HCT116 (cell line): ENCODE results near the gene PSME1. TPM values are rescaled to one million over a fixed set of nuclear protein-coding genes. Genes with fewer than 3 reads are reported as not detected.

ENCODE experiments used
- ATAC-seq: fragments of 200-7000 bp; cut with Tn5 transposase; 2 replicates; pipeline ENCODE4 v1.9.1; 2020; ENCODE audit warnings: mild to moderate bottlenecking, moderate library complexity
- BruUV-seq: library from RNA; stranded (reverse); fragments of 400-500 nt; replicated peaks from 2 replicates; lab custom pipeline; 2021; lab: Mats Ljungman, UMichigan
- CTCF ChIA-PET: fragments of 300-600 bp; sonication (Branson Sonifier 250); formaldehyde crosslinking; loops from one replicate; lab custom pipeline; 2021; ENCODE audit warnings: antibody characterized with exemption; lab: Charles Lee
- POLR2A ChIA-PET: fragments of 300-600, 350-600 bp; sonication (Branson Sonifier 250); formaldehyde crosslinking; loops from one replicate; lab custom pipeline; 2021; ENCODE audit warnings: antibody characterized with exemption; lab: Charles Lee
- RAD21 ChIA-PET, 2 experiments: fragments of 300-600 bp; sonication (Branson Sonifier 250); formaldehyde crosslinking; loops; one replicate each; lab custom pipeline; 2023; ENCODE audit warnings: low total read pairs in 2 of 2; ENCODE audit not compliant: uncharacterized antibody in 2 of 2, unreplicated experiment in 2 of 2, low non-redundant PET in 1 of 2; lab: Charles Lee
- DNase-seq: peaks from one replicate; pipeline ENCODE4 v3.0.0-alpha.2; 2010; ENCODE audit warnings: low read depth, low spot score
- H2AFZ ChIP-seq: fragments of 200-600 bp; shearing (Covaris generic), sonication (generic); 2 replicates; pipeline ENCODE4 v1.6.1; 2017; ENCODE audit warnings: low read depth, mixed run types, mixed read lengths, antibody characterized with exemption, low read length; ENCODE audit not compliant: poor library complexity, severe bottlenecking
- H3K27ac ChIP-seq: 2 replicates; pipeline ENCODE4 v1.5.1; 2012; ENCODE audit warnings: low read depth, low read length
- H3K27me3 ChIP-seq: fragments of 200-600 bp; sonication (generic); 2 replicates; pipeline ENCODE4 v1.6.1; 2016; ENCODE audit warnings: mixed run types, low read length, mixed read lengths; ENCODE audit not compliant: insufficient read depth
- H3K36me3 ChIP-seq, 2 experiments: fragments of 200-500 bp in 1 of 2; fragments of 200-600 bp in 1 of 2; sonication (Bioruptor generic) in 1 of 2; sonication (generic) in 1 of 2; 2 replicates each; pipeline versions ENCODE4 v1.5.1 to v1.6.1; 2014 to 2016; ENCODE audit warnings: low read length in 2 of 2, inconsistent platforms in 1 of 2, mixed read lengths in 1 of 2, mixed run types in 1 of 2; ENCODE audit not compliant: insufficient read depth in 2 of 2, control insufficient read depth in 1 of 2
- H3K4me1 ChIP-seq, 2 experiments: fragments of 200-600 bp in 1 of 2; sonication (generic) in 1 of 2; 2 replicates each; pipeline versions ENCODE4 v1.5.1 to v1.6.1; 2012 to 2017; ENCODE audit warnings: low read length in 2 of 2, inconsistent platforms in 1 of 2, mild to moderate bottlenecking in 1 of 2, mixed read lengths in 1 of 2, mixed run types in 1 of 2, moderate library complexity in 1 of 2; ENCODE audit not compliant: insufficient read depth in 2 of 2, control insufficient read depth in 1 of 2
- H3K4me2 ChIP-seq: fragments of 200-600 bp; sonication (generic); 2 replicates; pipeline ENCODE4 v1.6.1; 2017; ENCODE audit warnings: mixed run types, low read length, mixed read lengths
- H3K4me3 ChIP-seq, 2 experiments: fragments of 200-600 bp in 1 of 2; sonication (generic) in 1 of 2; replicated peaks in 1 of 2; 2 replicates each; pipeline ENCODE4 v1.5.1; 2011 to 2016; ENCODE audit warnings: low read length in 2 of 2, control low read depth in 1 of 2, low read depth in 1 of 2, mild to moderate bottlenecking in 1 of 2, mixed read lengths in 1 of 2, mixed run types in 1 of 2
- H3K79me2 ChIP-seq: fragments of 200-600 bp; sonication (generic); 2 replicates; pipeline ENCODE4 v1.6.1; 2017; ENCODE audit warnings: mild to moderate bottlenecking, mixed run types, low read length, moderate library complexity, mixed read lengths; ENCODE audit not compliant: insufficient read depth
- H3K9ac ChIP-seq: fragments of 200-600 bp; sonication (generic); 2 replicates; pipeline ENCODE4 v1.6.1; 2016; ENCODE audit warnings: low read length, mixed read lengths
- H3K9me2 ChIP-seq: fragments of 200-600 bp; sonication (generic), shearing (Covaris generic); 2 replicates; pipeline ENCODE4 v1.6.1; 2017; ENCODE audit warnings: mixed run types, mild to moderate bottlenecking, moderate library complexity; ENCODE audit not compliant: insufficient read depth
- H3K9me3 ChIP-seq, 2 experiments: fragments of 200-500 bp in 1 of 2; fragments of 200-600 bp in 1 of 2; sonication (Bioruptor generic) in 1 of 2; sonication (generic) in 1 of 2; 2 replicates each; pipeline ENCODE4 v1.6.1; 2014 to 2017; ENCODE audit warnings: low read length in 2 of 2, mixed read lengths in 2 of 2, inconsistent platforms in 1 of 2, low read depth in 1 of 2, mild to moderate bottlenecking in 1 of 2, mixed run types in 1 of 2, moderate library complexity in 1 of 2; ENCODE audit not compliant: control insufficient read depth in 1 of 2, insufficient read depth in 1 of 2
- H4K20me1 ChIP-seq: fragments of 200-600 bp; sonication (generic), shearing (Covaris generic); 2 replicates; pipeline ENCODE4 v1.6.1; 2017; ENCODE audit warnings: mixed run types, mild to moderate bottlenecking, moderate library complexity; ENCODE audit not compliant: insufficient read depth
- CEBPB ChIP-seq: IDR thresholded peaks from 2 replicates; pipeline ENCODE4 v1.6.1; 2012; ENCODE audit warnings: low read depth
- CTCF ChIP-seq, 3 experiments: fragments of 200-600 bp in 1 of 3; sonication (generic) in 1 of 3; IDR thresholded peaks in 2 of 3; conservative IDR thresholded peaks in 1 of 3; 2 replicates each; pipeline ENCODE4 v1.5.1; 2012 to 2017; ENCODE audit warnings: low read depth in 2 of 3, low read length in 2 of 3, antibody characterized with exemption in 1 of 3, borderline replicate concordance in 1 of 3, control low read depth in 1 of 3, mild to moderate bottlenecking in 1 of 3, mixed read lengths in 1 of 3, mixed run types in 1 of 3, moderate library complexity in 1 of 3; ENCODE audit not compliant: insufficient read depth in 1 of 3
- ELF1 ChIP-seq: IDR thresholded peaks from 2 replicates; pipeline ENCODE4 v1.6.1; 2012; ENCODE audit warnings: low read depth, borderline replicate concordance
- EZH2 ChIP-seq: fragments of 200-600 bp; sonication (generic); IDR thresholded peaks from 2 replicates; pipeline ENCODE4 v1.6.1; 2017; ENCODE audit warnings: antibody characterized with exemption, mixed run types
- FOSL1 ChIP-seq: IDR thresholded peaks from 2 replicates; pipeline ENCODE4 v1.6.1; 2012; ENCODE audit warnings: low read depth
- POLR2AphosphoS5 ChIP-seq: IDR thresholded peaks from 2 replicates; pipeline ENCODE4 v1.6.1; 2011; ENCODE audit warnings: mild to moderate bottlenecking, low read depth, low read length, moderate library complexity
- SIN3A ChIP-seq: IDR thresholded peaks from 2 replicates; pipeline ENCODE4 v1.6.1; 2012; ENCODE audit warnings: low read depth
- ZBTB33 ChIP-seq: IDR thresholded peaks from 2 replicates; pipeline ENCODE4 v1.6.1; 2011; ENCODE audit warnings: mild to moderate bottlenecking, low read length, moderate library complexity; ENCODE audit not compliant: insufficient replicate concordance; ENCODE audit errors: extremely low read depth
- intact Hi-C: fragments of 100-400 bp; cut with micrococcal nuclease; formaldehyde crosslinking; loops from 2 replicates; pipeline ENCODE4 v1.10.0; 2022
- total RNA-seq: library from RNA; stranded (reverse); gene quantifications from one replicate; pipeline ENCODE4 v1.2.1, GENCODE V29; 2021; ENCODE audit not compliant: unreplicated experiment

Gene PSME1
- total RNA-seq, 1 experiment from 2014 or later: 174 TPM

GRCh38 chr14:24143511-24143910 lies 7.5 kb downstream of the PSME1 start:
- H3K27ac ChIP-seq: no peak overlapping the region
- no peaks in the 10 kb centered on the region for H3K27me3 ChIP-seq
- no peak overlapping the region for H2AFZ ChIP-seq
- peaks cover 61% of the 10 kb centered on the region for H3K79me2 ChIP-seq
- peaks cover 27 to 35% of the 10 kb centered on the region in 2 experiments for H3K4me1 ChIP-seq
- no peak overlapping the region for H3K4me3 ChIP-seq
- POLR2A ChIA-PET: no interaction called here
- H3K4me2 ChIP-seq: no peak overlapping the region
- DNase-seq: no peak
- H3K36me3 ChIP-seq: peaks cover 15 to 18% of the 10 kb centered on the region in 2 experiments
- H4K20me1 ChIP-seq: no peaks in the 10 kb centered on the region
- H3K9ac ChIP-seq: no peak overlapping the region
- no peaks in the 10 kb centered on the region for H3K9me3 ChIP-seq
- CTCF ChIA-PET: no interaction called here
- no peak for ATAC-seq
- TF ChIP-seq CTCF (IDR thresholded peaks at IDR 0.05 in 2 of 3, conservative IDR thresholded peaks at IDR 0.05 in 1 of 3; ENCODE audit: borderline replicate concordance in 1 of 3, insufficient read depth in 1 of 3, low read depth in 2 of 3, low read length in 2 of 3) (no peak), POLR2AphosphoS5 (no peak), EZH2 (no peak)
- intact Hi-C loops: no loop called here
- no peaks in the 10 kb centered on the region for H3K9me2 ChIP-seq
- BruUV-seq: no TSS peak
- RAD21 ChIA-PET: no interaction called here

- peaks cover 8 to 14% of the 10 kb centered on the region in 2 experiments; a peak in 3 of 4 replicates for H3K36me3 ChIP-seq
- ChIA-PET RAD21 (no interaction called here), POLR2A (no interaction called here), CTCF (no interaction called here)
- H3K27me3 ChIP-seq: no peaks in the 10 kb centered on the region
- H3K4me2 ChIP-seq: no peak overlapping the region
- H2AFZ ChIP-seq: no peak overlapping the region
- H3K27ac ChIP-seq: no peak overlapping the region
- intact Hi-C loops: no loop called here
- no TSS peak for BruUV-seq
- no peak for DNase-seq
- ATAC-seq: no peak
- H3K79me2 ChIP-seq: peaks cover 61% of the 10 kb centered on the region
- no peaks in the 10 kb centered on the region for H4K20me1 ChIP-seq
- H3K9me3 ChIP-seq: no peaks in the 10 kb centered on the region
- no peak for TF ChIP-seq FOSL1
- TF ChIP-seq SIN3A: no peak
- no peak for TF ChIP-seq ELF1
- TF ChIP-seq ZBTB33: no peak
- no peak for TF ChIP-seq CEBPB
- no peak overlapping the region for H3K9ac ChIP-seq
- H3K4me1 ChIP-seq: peaks cover 24 to 32% of the 10 kb centered on the region in 2 experiments
- no peak overlapping the region for H3K4me3 ChIP-seq
- no peaks in the 10 kb centered on the region for H3K9me2 ChIP-seq
Observed at GRCh38 chr14:24144451-24144850, 8.5 kb downstream of the PSME1 start.
